HepG2 (cell line): ENCODE results near the gene KCTD16. TPM values are rescaled to one million over a fixed set of nuclear protein-coding genes. Genes with fewer than 3 reads are reported as not detected.

Source experiments
- ATAC-seq: fragments of 200-7000 bp; cut with Tn5 transposase; 3 replicates; pipeline ENCODE4 v1.9.1; 2020; ENCODE audit warnings: mild to moderate bottlenecking, moderate library complexity
- BruUV-seq: library from RNA; stranded (reverse); fragments of 400-500 nt; replicated peaks from 2 replicates; lab custom pipeline; 2021; lab: Mats Ljungman, UMichigan
- CTCF ChIA-PET: fragments of 300-600 bp; formaldehyde crosslinking; extraction: SDS; loops from one replicate; lab custom pipeline; 2021; ENCODE audit warnings: low total read pairs, inconsistent platforms, low intra/inter-chr PET ratio; lab: Yijun Ruan, JAX
- POLR2A ChIA-PET: fragments of 350-600 bp; sonication (Branson Sonifier 250); formaldehyde crosslinking; loops from one replicate; lab custom pipeline; 2020; ENCODE audit warnings: antibody characterized with exemption, inconsistent platforms; lab: Yijun Ruan, JAX
- DNase-seq: peaks from one replicate; pipeline ENCODE4 v3.0.0-alpha.2; 2015; ENCODE audit warnings: low spot score
- FAIRE-seq: peaks from 3 replicates; lab custom pipeline; 2011; peaks lifted over from hg19 to GRCh38; lab: Jason Lieb, UNC
- H2AFZ ChIP-seq: one replicate; pipeline ENCODE4 v1.6.1; 2011; ENCODE audit warnings: low read length, inconsistent platforms
- H3K27ac ChIP-seq: fragments of 300-600 bp; 3 replicates; pipeline ENCODE4 v1.8.0; 2011; ENCODE audit warnings: mixed run types, mild to moderate bottlenecking, mixed read lengths, low read length, inconsistent platforms; ENCODE audit not compliant: insufficient read depth; ENCODE audit errors: extremely low read length
- H3K27me3 ChIP-seq, 2 experiments: fragments of 200-600 bp in 1 of 2; 2 replicates in 1 of 2; 3 replicates in 1 of 2; pipeline versions ENCODE4 v1.6.0 to v1.8.0; 2011; ENCODE audit warnings: low read length in 2 of 2, mild to moderate bottlenecking in 2 of 2, moderate library complexity in 2 of 2, inconsistent platforms in 1 of 2; ENCODE audit not compliant: insufficient read depth in 2 of 2, control insufficient read depth in 1 of 2
- H3K36me3 ChIP-seq, 2 experiments: fragments of 200-600 bp in 1 of 2; replicated peaks in 1 of 2; 2 replicates in 1 of 2; 3 replicates in 1 of 2; pipeline versions ENCODE4 v1.5.1 to v1.8.0; 2011; ENCODE audit warnings: low read length in 2 of 2, inconsistent platforms in 1 of 2; ENCODE audit not compliant: insufficient read depth in 2 of 2, control insufficient read depth in 1 of 2
- H3K4me1 ChIP-seq: 2 replicates; pipeline ENCODE4 v1.5.1; 2012; ENCODE audit warnings: low read length, inconsistent platforms; ENCODE audit not compliant: insufficient read depth
- H3K4me2 ChIP-seq: 2 replicates; pipeline ENCODE4 v1.6.0; 2011; ENCODE audit warnings: low read depth, low read length, inconsistent platforms
- H3K4me3 ChIP-seq, 3 experiments: fragments of 200-600 bp in 1 of 3; sonication (generic), shearing (Covaris generic) in 1 of 3; replicated peaks in 1 of 3; 2 replicates each; pipeline ENCODE4 v1.5.1; 2011 to 2016; ENCODE audit warnings: low read length in 3 of 3, inconsistent platforms in 2 of 3, low read depth in 2 of 3, mild to moderate bottlenecking in 2 of 3, control low read depth in 1 of 3, mixed read lengths in 1 of 3; ENCODE audit not compliant: insufficient read depth in 1 of 3
- H3K79me2 ChIP-seq: one replicate; pipeline ENCODE4 v1.6.1; 2011; ENCODE audit warnings: low read length, inconsistent platforms; ENCODE audit not compliant: insufficient read depth
- H3K9ac ChIP-seq: 2 replicates; pipeline ENCODE4 v1.6.0; 2011; ENCODE audit warnings: mild to moderate bottlenecking, low read depth, low read length, inconsistent platforms; ENCODE audit not compliant: insufficient read depth
- H3K9me3 ChIP-seq: 2 replicates; pipeline ENCODE4 v1.5.1; 2012; ENCODE audit warnings: mild to moderate bottlenecking, low read length
- H4K20me1 ChIP-seq: 2 replicates; pipeline ENCODE4 v1.6.0; 2011; ENCODE audit warnings: inconsistent platforms, mild to moderate bottlenecking, low read length, moderate library complexity; ENCODE audit not compliant: insufficient read depth
- CHD2 ChIP-seq: IDR thresholded peaks from 2 replicates; pipeline ENCODE4 v1.6.1; 2011; ENCODE audit warnings: low read depth, low read length, improper control_type of control experiment
- ESRRA ChIP-seq: sonication (generic); formaldehyde crosslinking; IDR thresholded peaks from 2 replicates; pipeline ENCODE4 v1.5.1; 2020; ENCODE audit warnings: mild to moderate bottlenecking, low read depth, missing genetic modification reagents
- FOXP1 ChIP-seq, 2 experiments: fragments of 450-650 bp in 1 of 2; IDR thresholded peaks; 2 replicates each; pipeline ENCODE4 v1.6.1; 2017 to 2018; ENCODE audit warnings: antibody characterized with exemption in 1 of 2
- IKZF1 ChIP-seq: fragments of 450-650 bp; IDR thresholded peaks from 2 replicates; pipeline ENCODE4 v1.7.1; 2016
- ISL2 ChIP-seq: sonication (generic); formaldehyde crosslinking; IDR thresholded peaks from 2 replicates; pipeline ENCODE4 v1.5.0; 2020; ENCODE audit warnings: missing genetic modification reagents
- MAFF ChIP-seq: IDR thresholded peaks from 2 replicates; pipeline ENCODE4 v1.6.1; 2011; ENCODE audit warnings: low read depth, low read length, improper control_type of control experiment
- NR3C1 ChIP-seq: sonication (generic); formaldehyde crosslinking; IDR thresholded peaks from 2 replicates; pipeline ENCODE4 v1.4.0; 2020; ENCODE audit warnings: missing genetic modification reagents
- PHF20 ChIP-seq: sonication (generic); formaldehyde crosslinking; IDR thresholded peaks from 2 replicates; pipeline ENCODE4 v1.5.0; 2020; ENCODE audit warnings: mild to moderate bottlenecking, missing genetic modification reagents
- POLR2AphosphoS5 ChIP-seq: IDR thresholded peaks from 2 replicates; pipeline ENCODE4 v1.6.1; 2012; ENCODE audit warnings: low read depth, low read length
- SIN3B ChIP-seq: fragments of 150-350 bp; IDR thresholded peaks from 2 replicates; pipeline ENCODE4 v1.6.1; 2014; ENCODE audit warnings: low read length
- SIX4 ChIP-seq: sonication (generic); formaldehyde crosslinking; IDR thresholded peaks from 2 replicates; pipeline ENCODE4 v1.4.0; 2020; ENCODE audit warnings: missing genetic modification reagents
- YY1 ChIP-seq: IDR thresholded peaks from 2 replicates; pipeline ENCODE4 v1.6.1; 2011; ENCODE audit warnings: low read length, low read depth, moderate library complexity, mild to moderate bottlenecking; ENCODE audit not compliant: insufficient read depth, insufficient replicate concordance
- ZBTB1 ChIP-seq: sonication (generic); formaldehyde crosslinking; IDR thresholded peaks from 2 replicates; pipeline ENCODE4 v1.4.0; 2020; ENCODE audit warnings: missing genetic modification reagents, borderline replicate concordance
- ZBTB7B ChIP-seq: sonication (generic); formaldehyde crosslinking; IDR thresholded peaks from 2 replicates; pipeline ENCODE4 v1.4.0; 2020; ENCODE audit warnings: missing genetic modification reagents
- ZC3H13 ChIP-seq: sonication (generic); formaldehyde crosslinking; IDR thresholded peaks from 2 replicates; pipeline ENCODE4 v1.8.1; 2023; ENCODE audit warnings: mild to moderate bottlenecking, missing genetic modification reagents, moderate library complexity
- ZNF24 ChIP-seq: fragments of 450-650 bp; IDR thresholded peaks from 2 replicates; pipeline ENCODE4 v1.6.1; 2017; ENCODE audit warnings: antibody characterized with exemption, mild to moderate bottlenecking
- ZNF253 ChIP-seq: sonication (generic); formaldehyde crosslinking; IDR thresholded peaks from 2 replicates; pipeline ENCODE4 v1.8.0; 2022; ENCODE audit warnings: mild to moderate bottlenecking, missing genetic modification reagents, borderline replicate concordance
- in situ Hi-C: cut with HindIII; loops from 2 replicates; pipeline ENCODE4 v1.10.0; 2017; ENCODE audit warnings: low pct_unique_long_range_greater_than_20kb; ENCODE audit not compliant: extremely low pct_ligation_motif_present
- intact Hi-C: fragments of 100-400 bp; cut with micrococcal nuclease; formaldehyde crosslinking; loops from one replicate; pipeline ENCODE4 v1.10.0; 2022; ENCODE audit not compliant: unreplicated experiment
- polyA plus RNA-seq, 8 experiments: library from polyadenylated mRNA; depleted of rRNA in 3 of 8; stranded (reverse) in 7 of 8; unstranded in 1 of 8; fragments of >200 nt; fragmentation: Illumina TruSeq in 4 of 8; extraction: Trizol in 4 of 8; gene quantifications; 2 replicates each; pipeline versions ENCODE4 v1.2.1 to v1.2.3, GENCODE V29; 2011 to 2016; ENCODE audit warnings: low read depth in 4 of 8, missing spikeins in 1 of 8, mixed read lengths in 1 of 8; ENCODE audit not compliant: insufficient read depth in 1 of 8
- total RNA-seq, 5 experiments: library from RNA; depleted of rRNA; stranded (reverse); fragments of >200 nt; fragmentation: Illumina TruSeq; extraction: Trizol; gene quantifications; 2 replicates each; pipeline ENCODE4 v1.2.3, GENCODE V29; 2016; ENCODE audit warnings: low read depth in 1 of 5
- TF ChIP-seq, protein P1 (sequence below): sonication (generic); formaldehyde crosslinking; IDR thresholded peaks from 2 replicates; pipeline ENCODE4 v1.4.0; 2020; ENCODE audit warnings: missing genetic modification reagents
- TF ChIP-seq, protein P2 (sequence below): sonication (generic); formaldehyde crosslinking; IDR thresholded peaks from 2 replicates; pipeline ENCODE4 v1.4.0; 2020; ENCODE audit warnings: missing genetic modification reagents, borderline replicate concordance

The KCTD16 gene
- total and polyA plus RNA-seq, 2 of the 13 experiments (the other 11 are each of a cell fraction or from before 2014, with no cell fraction given): 0.02 to 0.09 TPM

GRCh38 chr5:144377207-144377606, 206.5 kb downstream of the KCTD16 start:
- Histone ChIP-seq H4K20me1 (no peaks in the 10 kb centered on the region), H3K4me3 (no peak overlapping the region), H3K79me2 (no peaks in the 10 kb centered on the region), H3K27me3 (no peaks in the 10 kb centered on the region; a peak in 1 of 5 replicates), H2AFZ (no peak overlapping the region), H3K36me3 (no peaks in the 10 kb centered on the region), H3K9ac (no peak overlapping the region)
- in situ Hi-C loops: no loop called here
- no peak for ATAC-seq
- no TSS peak for BruUV-seq
- CTCF ChIA-PET: no interaction called here
- no peak for TF ChIP-seq SIX4 (CRISPR knock-in tag)
- TF ChIP-seq ZNF24: no peak
- no peak for TF ChIP-seq YY1
- TF ChIP-seq, protein P1, sequence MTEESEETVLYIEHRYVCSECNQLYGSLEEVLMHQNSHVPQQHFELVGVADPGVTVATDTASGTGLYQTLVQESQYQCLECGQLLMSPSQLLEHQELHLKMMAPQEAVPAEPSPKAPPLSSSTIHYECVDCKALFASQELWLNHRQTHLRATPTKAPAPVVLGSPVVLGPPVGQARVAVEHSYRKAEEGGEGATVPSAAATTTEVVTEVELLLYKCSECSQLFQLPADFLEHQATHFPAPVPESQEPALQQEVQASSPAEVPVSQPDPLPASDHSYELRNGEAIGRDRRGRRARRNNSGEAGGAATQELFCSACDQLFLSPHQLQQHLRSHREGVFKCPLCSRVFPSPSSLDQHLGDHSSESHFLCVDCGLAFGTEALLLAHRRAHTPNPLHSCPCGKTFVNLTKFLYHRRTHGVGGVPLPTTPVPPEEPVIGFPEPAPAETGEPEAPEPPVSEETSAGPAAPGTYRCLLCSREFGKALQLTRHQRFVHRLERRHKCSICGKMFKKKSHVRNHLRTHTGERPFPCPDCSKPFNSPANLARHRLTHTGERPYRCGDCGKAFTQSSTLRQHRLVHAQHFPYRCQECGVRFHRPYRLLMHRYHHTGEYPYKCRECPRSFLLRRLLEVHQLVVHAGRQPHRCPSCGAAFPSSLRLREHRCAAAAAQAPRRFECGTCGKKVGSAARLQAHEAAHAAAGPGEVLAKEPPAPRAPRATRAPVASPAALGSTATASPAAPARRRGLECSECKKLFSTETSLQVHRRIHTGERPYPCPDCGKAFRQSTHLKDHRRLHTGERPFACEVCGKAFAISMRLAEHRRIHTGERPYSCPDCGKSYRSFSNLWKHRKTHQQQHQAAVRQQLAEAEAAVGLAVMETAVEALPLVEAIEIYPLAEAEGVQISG (CRISPR knock-in tag): no peak
- no peak for TF ChIP-seq ZBTB1 (CRISPR knock-in tag)
- no peak for TF ChIP-seq POLR2AphosphoS5
- TF ChIP-seq ZNF253 (CRISPR knock-in tag): no peak
- TF ChIP-seq SIN3B: no peak
- no peak for TF ChIP-seq ZBTB7B
- TF ChIP-seq ISL2 (CRISPR knock-in tag): no peak
- TF ChIP-seq CHD2: no peak
- TF ChIP-seq ZC3H13 (CRISPR knock-in tag): no peak
- TF ChIP-seq NR3C1 (CRISPR knock-in tag): no peak
- no peak for TF ChIP-seq IKZF1
- TF ChIP-seq, protein P2, sequence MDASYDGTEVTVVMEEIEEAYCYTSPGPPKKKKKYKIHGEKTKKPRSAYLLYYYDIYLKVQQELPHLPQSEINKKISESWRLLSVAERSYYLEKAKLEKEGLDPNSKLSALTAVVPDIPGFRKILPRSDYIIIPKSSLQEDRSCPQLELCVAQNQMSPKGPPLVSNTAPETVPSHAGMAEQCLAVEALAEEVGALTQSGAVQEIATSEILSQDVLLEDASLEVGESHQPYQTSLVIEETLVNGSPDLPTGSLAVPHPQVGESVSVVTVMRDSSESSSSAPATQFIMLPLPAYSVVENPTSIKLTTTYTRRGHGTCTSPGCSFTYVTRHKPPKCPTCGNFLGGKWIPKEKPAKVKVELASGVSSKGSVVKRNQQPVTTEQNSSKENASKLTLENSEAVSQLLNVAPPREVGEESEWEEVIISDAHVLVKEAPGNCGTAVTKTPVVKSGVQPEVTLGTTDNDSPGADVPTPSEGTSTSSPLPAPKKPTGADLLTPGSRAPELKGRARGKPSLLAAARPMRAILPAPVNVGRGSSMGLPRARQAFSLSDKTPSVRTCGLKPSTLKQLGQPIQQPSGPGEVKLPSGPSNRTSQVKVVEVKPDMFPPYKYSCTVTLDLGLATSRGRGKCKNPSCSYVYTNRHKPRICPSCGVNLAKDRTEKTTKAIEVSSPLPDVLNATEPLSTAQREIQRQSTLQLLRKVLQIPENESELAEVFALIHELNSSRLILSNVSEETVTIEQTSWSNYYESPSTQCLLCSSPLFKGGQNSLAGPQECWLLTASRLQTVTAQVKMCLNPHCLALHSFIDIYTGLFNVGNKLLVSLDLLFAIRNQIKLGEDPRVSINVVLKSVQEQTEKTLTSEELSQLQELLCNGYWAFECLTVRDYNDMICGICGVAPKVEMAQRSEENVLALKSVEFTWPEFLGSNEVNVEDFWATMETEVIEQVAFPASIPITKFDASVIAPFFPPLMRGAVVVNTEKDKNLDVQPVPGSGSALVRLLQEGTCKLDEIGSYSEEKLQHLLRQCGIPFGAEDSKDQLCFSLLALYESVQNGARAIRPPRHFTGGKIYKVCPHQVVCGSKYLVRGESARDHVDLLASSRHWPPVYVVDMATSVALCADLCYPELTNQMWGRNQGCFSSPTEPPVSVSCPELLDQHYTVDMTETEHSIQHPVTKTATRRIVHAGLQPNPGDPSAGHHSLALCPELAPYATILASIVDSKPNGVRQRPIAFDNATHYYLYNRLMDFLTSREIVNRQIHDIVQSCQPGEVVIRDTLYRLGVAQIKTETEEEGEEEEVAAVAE (CRISPR knock-in tag): no peak
- no peak for TF ChIP-seq FOXP1 (IDR thresholded peaks at IDR 0.05)
- no peak for TF ChIP-seq FOXP1 (CRISPR knock-in tag; IDR thresholded peaks at IDR 0.05)
- TF ChIP-seq ESRRA (CRISPR knock-in tag): no peak
- TF ChIP-seq PHF20 (CRISPR knock-in tag): no peak
- TF ChIP-seq MAFF: no peak
- TF ChIP-seq, all 625 proteins: peak for 0
- intact Hi-C loops: no loop called here
- DNase-seq (no peak), FAIRE-seq (no peak)
- no peak overlapping the region for H3K4me2 ChIP-seq
- no peak overlapping the region for H3K27ac ChIP-seq
- H3K9me3 ChIP-seq: no peaks in the 10 kb centered on the region
- H3K4me1 ChIP-seq: no peaks in the 10 kb centered on the region
- POLR2A ChIA-PET: no interaction called here
